HG03045 (cell line): Measurements from ENCODE around the gene FBXW7.

ENCODE experiments used
- ATAC-seq: cut with Tn5 transposase; IDR thresholded peaks from one replicate; pipeline ENCODE4 v1.9.1; 2021; ENCODE audit warnings: mild to moderate bottlenecking, moderate library complexity; ENCODE audit not compliant: unreplicated experiment

The FBXW7 gene

GRCh38 chr4:152296386-152296785, 239.5 kb downstream of the FBXW7 start:
- no peak for ATAC-seq

GRCh38 chr4:152294765-152295164, 241.1 kb downstream of the FBXW7 start:
- ATAC-seq: no peak

GRCh38 chr4:152294331-152294730, 241.6 kb downstream of the FBXW7 start:
- no peak for ATAC-seq

- ATAC-seq: no peak
These were observed 242.4 kb downstream of the FBXW7 start for GRCh38 chr4:152293527-152293926.

- ATAC-seq: no peak
These were observed 245.4 kb downstream of the FBXW7 start for GRCh38 chr4:152290366-152290921.

GRCh38 chr4:152289941-152290340, 246.0 kb downstream of the FBXW7 start:
- ATAC-seq: no peak

- no peak for ATAC-seq
These were observed 246.4 kb downstream of the FBXW7 start for GRCh38 chr4:152289541-152289940.

GRCh38 chr4:152283801-152284470, 252.0 kb downstream of the FBXW7 start:
- ATAC-seq: no peak

- no peak for ATAC-seq
These were observed 254.1 kb downstream of the FBXW7 start for GRCh38 chr4:152281822-152282221.

GRCh38 chr4:152281211-152281610, 254.7 kb downstream of the FBXW7 start:
- no peak for ATAC-seq

GRCh38 chr4:152279234-152279566, 256.7 kb downstream of the FBXW7 start:
- no peak for ATAC-seq

GRCh38 chr4:152278505-152279233, 257.2 kb downstream of the FBXW7 start:
- ATAC-seq: peak; percentile 72

GRCh38 chr4:152278172-152278504, 257.8 kb downstream of the FBXW7 start:
- peak; percentile 40 for ATAC-seq

- ATAC-seq: no peak
These were observed 258.6 kb downstream of the FBXW7 start for GRCh38 chr4:152277333-152277732.

- no peak for ATAC-seq
These were observed 262.5 kb downstream of the FBXW7 start for GRCh38 chr4:152273343-152273742.
